Bronchial epithelial cell (primary cell): Measurements from ENCODE around the gene ALDH4A1. TPM values are rescaled to one million over a fixed set of nuclear protein-coding genes. Genes with fewer than 3 reads are reported as not detected.

Source experiments
- DNase-seq: peaks from one replicate; pipeline ENCODE4 v3.0.0-alpha.2; 2010; ENCODE audit warnings: low read depth
- FAIRE-seq: peaks from 2 replicates; lab custom pipeline; 2011; peaks lifted over from hg19 to GRCh38; lab: Jason Lieb, UNC
- H3K27me3 ChIP-seq: 2 replicates; pipeline ENCODE4 v1.5.1; 2011; ENCODE audit warnings: low read length; ENCODE audit not compliant: control insufficient read depth, insufficient read depth
- H3K36me3 ChIP-seq: 2 replicates; pipeline ENCODE4 v1.5.1; 2011; ENCODE audit warnings: low read length; ENCODE audit not compliant: control insufficient read depth, insufficient read depth
- H3K4me3 ChIP-seq: 2 replicates; pipeline ENCODE4 v1.5.1; 2011; ENCODE audit warnings: mild to moderate bottlenecking, low read depth, low read length, control low read depth
- total RNA-seq: library from RNA; depleted of rRNA; stranded (reverse); fragments of >200 nt; gene quantifications from 2 replicates; pipeline ENCODE4 v1.2.1, GENCODE V29; 2014
- TF ChIP-seq, protein P1 (sequence below): IDR thresholded peaks from 2 replicates; pipeline ENCODE4 v1.5.1; 2011; ENCODE audit warnings: mild to moderate bottlenecking, moderate library complexity, low read length, control low read depth, inconsistent platforms; ENCODE audit not compliant: insufficient read depth, severe bottlenecking

ALDH4A1 gene
- total RNA-seq, 1 donor from 2014 or later = 15.8 TPM

DNA sequence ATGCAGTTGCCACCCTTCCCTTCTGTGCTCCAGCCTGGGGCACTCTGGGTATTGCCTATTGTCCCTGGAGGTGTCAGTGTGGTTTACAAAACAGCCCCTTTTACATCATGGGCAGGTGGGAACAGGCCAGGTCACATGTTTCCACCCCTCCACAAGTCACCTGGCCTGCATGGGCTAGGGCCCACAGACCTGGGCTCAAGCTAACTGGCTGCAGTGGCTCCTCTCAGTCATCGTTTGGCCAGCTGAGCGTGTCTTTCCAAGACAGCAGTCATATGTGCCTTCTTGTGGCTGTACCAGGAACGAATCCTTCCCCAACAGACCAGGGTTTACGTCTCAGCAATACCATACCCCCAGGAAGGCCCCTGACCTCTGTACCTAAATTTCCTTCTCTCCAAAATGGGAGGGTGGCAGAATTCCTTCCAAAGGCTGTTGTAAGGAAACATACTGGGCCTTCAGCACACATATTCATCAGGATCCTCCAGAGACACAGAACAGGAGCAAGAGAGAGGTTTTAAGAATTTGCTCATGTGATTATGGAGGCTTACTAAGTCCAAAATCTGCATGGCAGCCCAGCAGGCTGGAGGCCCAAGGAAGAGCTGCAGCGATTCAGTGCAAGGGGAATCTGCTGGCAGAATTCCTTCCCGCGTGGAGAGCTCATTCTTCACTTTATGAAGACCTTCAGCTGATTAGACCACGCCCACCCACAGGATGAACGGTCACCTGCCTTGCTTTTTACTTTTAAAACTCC, 32.3 kb downstream of the ALDH4A1 start:
- DNase-seq (no peak), FAIRE-seq (no peak)
- no peak overlapping the region for H3K4me3 ChIP-seq
- TF ChIP-seq, protein P1, sequence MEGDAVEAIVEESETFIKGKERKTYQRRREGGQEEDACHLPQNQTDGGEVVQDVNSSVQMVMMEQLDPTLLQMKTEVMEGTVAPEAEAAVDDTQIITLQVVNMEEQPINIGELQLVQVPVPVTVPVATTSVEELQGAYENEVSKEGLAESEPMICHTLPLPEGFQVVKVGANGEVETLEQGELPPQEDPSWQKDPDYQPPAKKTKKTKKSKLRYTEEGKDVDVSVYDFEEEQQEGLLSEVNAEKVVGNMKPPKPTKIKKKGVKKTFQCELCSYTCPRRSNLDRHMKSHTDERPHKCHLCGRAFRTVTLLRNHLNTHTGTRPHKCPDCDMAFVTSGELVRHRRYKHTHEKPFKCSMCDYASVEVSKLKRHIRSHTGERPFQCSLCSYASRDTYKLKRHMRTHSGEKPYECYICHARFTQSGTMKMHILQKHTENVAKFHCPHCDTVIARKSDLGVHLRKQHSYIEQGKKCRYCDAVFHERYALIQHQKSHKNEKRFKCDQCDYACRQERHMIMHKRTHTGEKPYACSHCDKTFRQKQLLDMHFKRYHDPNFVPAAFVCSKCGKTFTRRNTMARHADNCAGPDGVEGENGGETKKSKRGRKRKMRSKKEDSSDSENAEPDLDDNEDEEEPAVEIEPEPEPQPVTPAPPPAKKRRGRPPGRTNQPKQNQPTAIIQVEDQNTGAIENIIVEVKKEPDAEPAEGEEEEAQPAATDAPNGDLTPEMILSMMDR = no peak
- H3K36me3 ChIP-seq = peaks cover 5% of the 10 kb centered on the region
- H3K27me3 ChIP-seq = peaks cover 1% of the 10 kb centered on the region

DNA sequence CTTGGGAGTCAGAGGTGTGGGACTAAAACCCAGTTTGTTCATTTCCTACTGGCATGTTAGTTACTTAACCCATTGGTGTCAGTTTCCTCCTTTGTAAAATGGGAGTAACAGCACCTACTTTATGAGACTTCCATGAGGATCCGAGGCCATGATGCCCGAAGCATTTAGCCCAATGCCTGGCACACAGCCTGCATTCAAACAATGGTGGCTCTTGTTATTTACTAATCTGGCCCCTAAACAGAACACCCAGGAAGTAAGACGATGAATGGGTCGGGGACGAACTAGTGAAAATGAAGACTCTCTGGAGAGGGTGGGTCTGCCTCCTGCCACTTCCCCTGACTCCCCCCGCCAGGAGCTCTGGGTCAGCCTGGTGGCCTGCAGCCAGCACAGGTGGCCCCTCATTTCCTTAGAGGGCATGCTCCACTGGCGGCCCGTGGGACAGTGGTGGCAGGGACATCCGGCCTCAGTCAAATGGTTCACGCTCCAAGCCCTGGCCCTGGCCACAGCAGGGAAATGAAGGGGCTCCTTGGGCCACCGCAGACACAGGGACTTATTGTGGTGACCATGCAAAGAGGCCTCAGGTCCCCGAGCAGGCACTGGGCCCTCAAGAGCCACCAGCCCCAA, 33.4 kb downstream of the ALDH4A1 start:
- H3K36me3 ChIP-seq = peaks cover 3% of the 10 kb centered on the region
- DNase-seq (no peak), FAIRE-seq (no peak)
- H3K4me3 ChIP-seq = no peak overlapping the region
- TF ChIP-seq, protein P1 = no peak
- peaks cover 1% of the 10 kb centered on the region for H3K27me3 ChIP-seq

DNA sequence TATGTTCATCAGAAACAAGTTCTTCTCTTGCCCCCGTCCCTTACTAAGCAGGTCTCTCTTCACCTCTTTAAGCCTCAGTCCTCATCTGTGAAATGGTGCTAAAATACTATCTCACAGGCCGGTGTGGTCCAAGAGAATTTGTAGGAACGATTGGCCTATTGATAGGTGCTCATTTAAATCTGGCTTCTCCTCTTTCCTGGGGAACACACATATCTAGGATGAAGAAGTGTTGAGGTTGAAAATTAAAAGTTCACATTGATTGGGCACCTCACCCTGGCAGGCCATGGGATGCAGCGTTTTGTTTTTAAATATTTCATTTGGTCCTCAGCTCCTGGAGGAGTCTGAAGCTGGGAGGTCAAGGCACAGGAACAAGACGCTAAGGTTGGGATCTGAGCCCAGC, 34.0 kb downstream of the ALDH4A1 start:
- Histone ChIP-seq H3K4me3 (no peak overlapping the region), H3K36me3 (peaks cover 2% of the 10 kb centered on the region), H3K27me3 (peaks cover 1% of the 10 kb centered on the region)
- TF ChIP-seq, protein P1 = no peak
- DNase-seq (no peak), FAIRE-seq (no peak)

DNA sequence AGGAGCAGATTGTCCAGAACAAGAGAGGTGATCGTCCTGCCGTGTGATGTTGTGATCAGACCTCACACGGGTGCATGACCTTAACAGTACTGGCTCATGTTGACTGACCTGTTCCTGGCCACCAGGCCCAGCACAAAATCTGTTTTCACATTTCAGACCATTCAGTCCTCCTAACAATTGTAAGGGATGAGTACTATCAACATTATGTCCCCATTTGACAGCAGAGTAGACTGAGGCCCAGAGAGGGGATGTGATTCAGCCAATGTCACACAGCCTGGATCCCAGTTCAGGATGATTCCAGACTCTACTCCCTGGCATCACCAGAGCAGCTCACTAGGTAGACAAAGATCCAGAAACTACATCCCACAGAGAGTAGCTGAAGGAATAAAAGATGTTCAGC, 35.5 kb downstream of the ALDH4A1 start:
- TF ChIP-seq, protein P1 = no peak
- FAIRE-seq (no peak), DNase-seq (no peak)
- Histone ChIP-seq H3K27me3 (peaks cover 1% of the 10 kb centered on the region), H3K4me3 (no peak overlapping the region), H3K36me3 (no peaks in the 10 kb centered on the region)

DNA sequence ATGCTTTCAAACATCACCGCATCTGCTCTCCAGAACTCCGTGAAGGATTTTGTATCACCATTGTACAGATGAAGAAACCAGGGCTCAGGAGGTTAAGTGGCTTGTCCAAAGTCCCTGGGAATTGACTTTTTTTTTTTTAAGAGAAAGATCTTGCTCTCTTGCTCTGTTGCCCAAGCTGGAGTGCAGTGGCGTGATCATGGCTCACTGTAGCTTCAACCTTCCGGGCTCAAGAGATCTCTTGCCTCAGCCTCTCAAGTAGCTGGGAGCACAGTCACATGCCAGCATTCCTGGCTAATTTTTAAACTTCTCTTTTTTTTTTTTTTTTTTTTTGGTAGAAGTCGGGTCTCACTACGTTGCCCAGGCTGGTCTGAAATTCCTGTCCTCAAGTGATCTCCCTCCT, 36.0 kb downstream of the ALDH4A1 start:
- DNase-seq = no peak
- H3K36me3 ChIP-seq = no peaks in the 10 kb centered on the region
- H3K27me3 ChIP-seq = peaks cover 1% of the 10 kb centered on the region
- H3K4me3 ChIP-seq = no peak overlapping the region
- TF ChIP-seq, protein P1 = no peak
- no peak for FAIRE-seq
